Measurements from ENCODE around the gene LRMDA. TPM values are rescaled to one million over a fixed set of nuclear protein-coding genes. Genes with fewer than 3 reads are reported as not detected.

The LRMDA gene
- total RNA-seq, 1 experiment from 2014 or later: 4.8 TPM

DNA sequence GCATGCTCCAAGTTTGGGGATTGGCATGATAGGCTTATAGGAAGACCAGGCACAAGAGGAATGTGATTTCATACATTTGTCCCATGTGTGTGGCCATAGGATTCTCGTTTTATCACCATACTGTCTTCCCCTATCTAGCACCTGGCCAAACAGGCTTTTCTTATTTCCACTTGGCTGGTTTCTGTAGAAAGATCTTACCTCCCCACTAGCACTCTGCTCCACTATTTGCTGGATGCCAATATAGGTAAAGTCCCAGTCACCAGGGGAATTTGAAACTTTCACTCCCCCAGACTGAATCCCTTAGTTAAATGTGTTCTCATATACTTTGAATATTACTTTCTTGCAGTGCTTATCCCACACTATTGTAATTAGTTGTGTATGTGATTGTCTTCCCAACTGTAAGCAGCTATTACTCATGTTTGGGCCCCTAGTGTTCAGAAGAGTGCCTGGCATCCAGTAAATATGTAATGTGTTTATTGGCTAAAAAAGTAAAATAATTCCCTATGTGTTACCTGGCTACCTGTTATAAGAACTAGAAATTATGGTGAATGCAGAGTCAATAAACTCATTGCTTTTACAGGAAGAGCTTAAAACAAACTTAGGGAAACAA lies 109.0 kb downstream of the LRMDA start:
- H3K27me3 ChIP-seq (ENCODE audit: insufficient read depth, low read length): peaks cover 9% of the 10 kb centered on the region
- peak; percentile 61 for ATAC-seq

More for the DNA sequence above, 109.0 kb downstream of the LRMDA start:
- Histone ChIP-seq H3K79me2 (ENCODE audit: insufficient read depth, low read length) (no peaks in the 10 kb centered on the region), H3K4me2 (ENCODE audit: low read length) (no peak overlapping the region), H4K20me1 (ENCODE audit: insufficient read depth) (no peaks in the 10 kb centered on the region), H3K4me1 (ENCODE audit: control insufficient read depth in 1 of 2, insufficient read depth in 2 of 2, low read length in 2 of 2) (no peaks in the 10 kb centered on the region), H3K9ac (ENCODE audit: low read length) (no peak overlapping the region), H3K9me3 (ENCODE audit: control insufficient read depth in 1 of 2, insufficient read depth in 1 of 2, low read depth in 1 of 2, low read length in 2 of 2) (no peaks in the 10 kb centered on the region), H2AFZ (ENCODE audit: low read depth, low read length, poor library complexity, severe bottlenecking) (no peak overlapping the region), H3K36me3 (ENCODE audit: control insufficient read depth in 1 of 2, insufficient read depth in 2 of 2, low read length in 2 of 2) (no peaks in the 10 kb centered on the region), H3K4me3 (replicated peaks in 1 of 2; ENCODE audit: low read depth in 1 of 2, low read length in 2 of 2) (no peak overlapping the region), H3K9me2 (ENCODE audit: insufficient read depth) (no peaks in the 10 kb centered on the region), H3K27ac (ENCODE audit: low read depth, low read length) (no peak overlapping the region)
- RAD21 ChIA-PET (ENCODE audit: low non-redundant PET in 1 of 2, low total read pairs in 2 of 2, uncharacterized antibody in 2 of 2, unreplicated experiment in 2 of 2): no interaction called here
- POLR2A ChIA-PET: no interaction called here
- BruUV-seq (replicated peaks): no TSS peak
- DNase-seq (ENCODE audit: low read depth, low spot score): no peak
- TF ChIP-seq ELF1 (IDR thresholded peaks at IDR 0.05; ENCODE audit: borderline replicate concordance, low read depth) (no peak), FOSL1 (IDR thresholded peaks at IDR 0.05; ENCODE audit: low read depth) (no peak), RAD21 (IDR thresholded peaks at IDR 0.05; ENCODE audit: low read depth) (no peak), TCF7L2 (IDR thresholded peaks at IDR 0.05; ENCODE audit: borderline replicate concordance, extremely low read depth, insufficient read depth, insufficient read length) (no peak), CBX3 (IDR thresholded peaks at IDR 0.05; ENCODE audit: low read depth) (no peak)
- TF ChIP-seq, protein P1, sequence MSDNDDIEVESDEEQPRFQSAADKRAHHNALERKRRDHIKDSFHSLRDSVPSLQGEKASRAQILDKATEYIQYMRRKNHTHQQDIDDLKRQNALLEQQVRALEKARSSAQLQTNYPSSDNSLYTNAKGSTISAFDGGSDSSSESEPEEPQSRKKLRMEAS (IDR thresholded peaks at IDR 0.05): no peak
- TF ChIP-seq, protein P2, sequence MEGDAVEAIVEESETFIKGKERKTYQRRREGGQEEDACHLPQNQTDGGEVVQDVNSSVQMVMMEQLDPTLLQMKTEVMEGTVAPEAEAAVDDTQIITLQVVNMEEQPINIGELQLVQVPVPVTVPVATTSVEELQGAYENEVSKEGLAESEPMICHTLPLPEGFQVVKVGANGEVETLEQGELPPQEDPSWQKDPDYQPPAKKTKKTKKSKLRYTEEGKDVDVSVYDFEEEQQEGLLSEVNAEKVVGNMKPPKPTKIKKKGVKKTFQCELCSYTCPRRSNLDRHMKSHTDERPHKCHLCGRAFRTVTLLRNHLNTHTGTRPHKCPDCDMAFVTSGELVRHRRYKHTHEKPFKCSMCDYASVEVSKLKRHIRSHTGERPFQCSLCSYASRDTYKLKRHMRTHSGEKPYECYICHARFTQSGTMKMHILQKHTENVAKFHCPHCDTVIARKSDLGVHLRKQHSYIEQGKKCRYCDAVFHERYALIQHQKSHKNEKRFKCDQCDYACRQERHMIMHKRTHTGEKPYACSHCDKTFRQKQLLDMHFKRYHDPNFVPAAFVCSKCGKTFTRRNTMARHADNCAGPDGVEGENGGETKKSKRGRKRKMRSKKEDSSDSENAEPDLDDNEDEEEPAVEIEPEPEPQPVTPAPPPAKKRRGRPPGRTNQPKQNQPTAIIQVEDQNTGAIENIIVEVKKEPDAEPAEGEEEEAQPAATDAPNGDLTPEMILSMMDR (IDR thresholded peaks at IDR 0.05 in 2 of 3, conservative IDR thresholded peaks at IDR 0.05 in 1 of 3; ENCODE audit: borderline replicate concordance in 1 of 3, insufficient read depth in 1 of 3, low read depth in 2 of 3, low read length in 2 of 3): peak in 2 of 3 experiments; percentile 30 to 43; a peak in 3 of 6 replicates
- TF ChIP-seq, protein P3, sequence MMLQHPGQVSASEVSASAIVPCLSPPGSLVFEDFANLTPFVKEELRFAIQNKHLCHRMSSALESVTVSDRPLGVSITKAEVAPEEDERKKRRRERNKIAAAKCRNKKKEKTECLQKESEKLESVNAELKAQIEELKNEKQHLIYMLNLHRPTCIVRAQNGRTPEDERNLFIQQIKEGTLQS (IDR thresholded peaks at IDR 0.05): no peak
- TF ChIP-seq, protein P4, sequence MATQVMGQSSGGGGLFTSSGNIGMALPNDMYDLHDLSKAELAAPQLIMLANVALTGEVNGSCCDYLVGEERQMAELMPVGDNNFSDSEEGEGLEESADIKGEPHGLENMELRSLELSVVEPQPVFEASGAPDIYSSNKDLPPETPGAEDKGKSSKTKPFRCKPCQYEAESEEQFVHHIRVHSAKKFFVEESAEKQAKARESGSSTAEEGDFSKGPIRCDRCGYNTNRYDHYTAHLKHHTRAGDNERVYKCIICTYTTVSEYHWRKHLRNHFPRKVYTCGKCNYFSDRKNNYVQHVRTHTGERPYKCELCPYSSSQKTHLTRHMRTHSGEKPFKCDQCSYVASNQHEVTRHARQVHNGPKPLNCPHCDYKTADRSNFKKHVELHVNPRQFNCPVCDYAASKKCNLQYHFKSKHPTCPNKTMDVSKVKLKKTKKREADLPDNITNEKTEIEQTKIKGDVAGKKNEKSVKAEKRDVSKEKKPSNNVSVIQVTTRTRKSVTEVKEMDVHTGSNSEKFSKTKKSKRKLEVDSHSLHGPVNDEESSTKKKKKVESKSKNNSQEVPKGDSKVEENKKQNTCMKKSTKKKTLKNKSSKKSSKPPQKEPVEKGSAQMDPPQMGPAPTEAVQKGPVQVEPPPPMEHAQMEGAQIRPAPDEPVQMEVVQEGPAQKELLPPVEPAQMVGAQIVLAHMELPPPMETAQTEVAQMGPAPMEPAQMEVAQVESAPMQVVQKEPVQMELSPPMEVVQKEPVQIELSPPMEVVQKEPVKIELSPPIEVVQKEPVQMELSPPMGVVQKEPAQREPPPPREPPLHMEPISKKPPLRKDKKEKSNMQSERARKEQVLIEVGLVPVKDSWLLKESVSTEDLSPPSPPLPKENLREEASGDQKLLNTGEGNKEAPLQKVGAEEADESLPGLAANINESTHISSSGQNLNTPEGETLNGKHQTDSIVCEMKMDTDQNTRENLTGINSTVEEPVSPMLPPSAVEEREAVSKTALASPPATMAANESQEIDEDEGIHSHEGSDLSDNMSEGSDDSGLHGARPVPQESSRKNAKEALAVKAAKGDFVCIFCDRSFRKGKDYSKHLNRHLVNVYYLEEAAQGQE (IDR thresholded peaks at IDR 0.05; ENCODE audit: low read depth): no peak
- intact Hi-C loops (cut with micrococcal nuclease): no loop called here
- CTCF ChIA-PET: no interaction called here

Data from HCT116 (cell line).